ENCODE results near the gene WDR86. TPM values are rescaled to one million over a fixed set of nuclear protein-coding genes. Genes with fewer than 3 reads are reported as not detected.

WDR86 gene
- total RNA-seq, 1 donor from 2014 or later, result not detected

- DNase-seq (ENCODE audit: low spot score), result no peak
- peaks cover 38% of the 10 kb centered on the region for H3K27me3 Mint-ChIP-seq (ENCODE audit: insufficient read depth)
- H3K4me1 Mint-ChIP-seq (ENCODE audit: low read depth), result peaks cover 18% of the 10 kb centered on the region
- H3K9me3 Mint-ChIP-seq, result peaks cover 7% of the 10 kb centered on the region
- no peaks in the 10 kb centered on the region for H3K36me3 Mint-ChIP-seq (ENCODE audit: low read depth)
- no peak overlapping the region for H3K4me3 Mint-ChIP-seq
- no peak overlapping the region for H3K27ac Mint-ChIP-seq
- intact Hi-C loops (cut with micrococcal nuclease), result no loop called here
Measured at GRCh38 chr7:151416112-151416940, 6.5 kb upstream of the WDR86 start.

GRCh38 chr7:151415375-151416105, 5.7 kb upstream of the WDR86 start:
- H3K36me3 Mint-ChIP-seq (ENCODE audit: low read depth), result no peaks in the 10 kb centered on the region
- H3K4me3 Mint-ChIP-seq, result no peak overlapping the region
- intact Hi-C loops (cut with micrococcal nuclease), result loop anchor here (2.0 kb wide), 1 partner anchor 33 kb away; no protein-coding TSS in a partner anchor
- peaks cover 44% of the 10 kb centered on the region for H3K27me3 Mint-ChIP-seq (ENCODE audit: insufficient read depth)
- peaks cover 18% of the 10 kb centered on the region for H3K4me1 Mint-ChIP-seq (ENCODE audit: low read depth)
- DNase-seq (ENCODE audit: low spot score), result no peak
- no peak overlapping the region for H3K27ac Mint-ChIP-seq
- peaks cover 7% of the 10 kb centered on the region for H3K9me3 Mint-ChIP-seq

GRCh38 chr7:151413241-151413640, 3.4 kb upstream of the WDR86 start:
- H3K9me3 Mint-ChIP-seq, result peaks cover 3% of the 10 kb centered on the region
- H3K4me3 Mint-ChIP-seq, result no peak overlapping the region
- no peak for DNase-seq (ENCODE audit: low spot score)
- peaks cover 24% of the 10 kb centered on the region for H3K4me1 Mint-ChIP-seq (ENCODE audit: low read depth)
- H3K27me3 Mint-ChIP-seq (ENCODE audit: insufficient read depth), result peaks cover 54% of the 10 kb centered on the region
- no peak overlapping the region for H3K27ac Mint-ChIP-seq
- H3K36me3 Mint-ChIP-seq (ENCODE audit: low read depth), result peaks cover 2% of the 10 kb centered on the region
- intact Hi-C loops (cut with micrococcal nuclease), result loop anchor here (5.0 kb wide), 1 partner anchor 46 kb away; no protein-coding TSS in a partner anchor

GRCh38 chr7:151412318-151412717, 2.5 kb upstream of the WDR86 start:
- H3K4me1 Mint-ChIP-seq (ENCODE audit: low read depth), result peaks cover 24% of the 10 kb centered on the region
- no peaks in the 10 kb centered on the region for H3K9me3 Mint-ChIP-seq
- H3K36me3 Mint-ChIP-seq (ENCODE audit: low read depth), result peaks cover 2% of the 10 kb centered on the region
- no peak for DNase-seq (ENCODE audit: low spot score)
- intact Hi-C loops (cut with micrococcal nuclease), result loop anchor here (5.0 kb wide), 1 partner anchor 45 kb away; no protein-coding TSS in a partner anchor
- no peak overlapping the region for H3K27ac Mint-ChIP-seq
- H3K4me3 Mint-ChIP-seq, result no peak overlapping the region
- H3K27me3 Mint-ChIP-seq (ENCODE audit: insufficient read depth), result peaks cover 59% of the 10 kb centered on the region

GRCh38 chr7:151411551-151411950, 1.7 kb upstream of the WDR86 start:
- no peak overlapping the region for H3K4me3 Mint-ChIP-seq
- DNase-seq (ENCODE audit: low spot score), result no peak
- no peak overlapping the region for H3K27ac Mint-ChIP-seq
- intact Hi-C loops (cut with micrococcal nuclease), result loop anchor here (5.0 kb wide), 1 partner anchor 44 kb away; no protein-coding TSS in a partner anchor
- H3K4me1 Mint-ChIP-seq (ENCODE audit: low read depth), result peaks cover 24% of the 10 kb centered on the region
- H3K36me3 Mint-ChIP-seq (ENCODE audit: low read depth), result peaks cover 2% of the 10 kb centered on the region
- H3K9me3 Mint-ChIP-seq, result no peaks in the 10 kb centered on the region
- peaks cover 60% of the 10 kb centered on the region for H3K27me3 Mint-ChIP-seq (ENCODE audit: insufficient read depth)

GRCh38 chr7:151410405-151411390, 860 bp upstream of the WDR86 start:
- Mint-ChIP-seq H3K27me3 (ENCODE audit: insufficient read depth) (peaks cover 55% of the 10 kb centered on the region), H3K4me3 (peak overlapping the region; percentile 15), H3K36me3 (ENCODE audit: low read depth) (peaks cover 2% of the 10 kb centered on the region), H3K4me1 (ENCODE audit: low read depth) (peaks cover 24% of the 10 kb centered on the region), H3K27ac (no peak overlapping the region), H3K9me3 (no peaks in the 10 kb centered on the region)
- intact Hi-C loops (cut with micrococcal nuclease), result loop anchor here (5.0 kb wide), 1 partner anchor 43 kb away; no protein-coding TSS in a partner anchor
- no peak for DNase-seq (ENCODE audit: low spot score)

GRCh38 chr7:151408839-151409666, 785 bp downstream of the WDR86 start:
- Mint-ChIP-seq H3K9me3 (no peaks in the 10 kb centered on the region), H3K27me3 (ENCODE audit: insufficient read depth) (peaks cover 44% of the 10 kb centered on the region), H3K4me3 (peak overlapping the region; percentile 71), H3K4me1 (ENCODE audit: low read depth) (peaks cover 17% of the 10 kb centered on the region), H3K36me3 (ENCODE audit: low read depth) (peaks cover 2% of the 10 kb centered on the region), H3K27ac (no peak overlapping the region)
- peak; percentile 17 for DNase-seq (ENCODE audit: low spot score)
- intact Hi-C loops (cut with micrococcal nuclease), result no loop called here

- Mint-ChIP-seq H3K9me3 (no peaks in the 10 kb centered on the region), H3K4me1 (ENCODE audit: low read depth) (peaks cover 12% of the 10 kb centered on the region), H3K36me3 (ENCODE audit: low read depth) (peaks cover 2% of the 10 kb centered on the region), H3K4me3 (peak overlapping the region; percentile 71), H3K27ac (no peak overlapping the region), H3K27me3 (ENCODE audit: insufficient read depth) (peaks cover 48% of the 10 kb centered on the region)
- no peak for DNase-seq (ENCODE audit: low spot score)
- intact Hi-C loops (cut with micrococcal nuclease), result no loop called here
Measured at GRCh38 chr7:151408498-151408838, 1.4 kb downstream of the WDR86 start.

GRCh38 chr7:151406886-151407583, 2.8 kb downstream of the WDR86 start:
- peaks cover 43% of the 10 kb centered on the region for H3K27me3 Mint-ChIP-seq (ENCODE audit: insufficient read depth)
- no peaks in the 10 kb centered on the region for H3K9me3 Mint-ChIP-seq
- intact Hi-C loops (cut with micrococcal nuclease), result no loop called here
- no peak overlapping the region for H3K27ac Mint-ChIP-seq
- no peak overlapping the region for H3K4me3 Mint-ChIP-seq
- H3K4me1 Mint-ChIP-seq (ENCODE audit: low read depth), result peaks cover 6% of the 10 kb centered on the region
- DNase-seq (ENCODE audit: low spot score), result no peak
- H3K36me3 Mint-ChIP-seq (ENCODE audit: low read depth), result peaks cover 2% of the 10 kb centered on the region

GRCh38 chr7:151406051-151406875, 3.6 kb downstream of the WDR86 start:
- peaks cover 6% of the 10 kb centered on the region for H3K4me1 Mint-ChIP-seq (ENCODE audit: low read depth)
- intact Hi-C loops (cut with micrococcal nuclease), result no loop called here
- H3K9me3 Mint-ChIP-seq, result no peaks in the 10 kb centered on the region
- H3K27ac Mint-ChIP-seq, result no peak overlapping the region
- peaks cover 2% of the 10 kb centered on the region for H3K36me3 Mint-ChIP-seq (ENCODE audit: low read depth)
- H3K4me3 Mint-ChIP-seq, result no peak overlapping the region
- peaks cover 39% of the 10 kb centered on the region for H3K27me3 Mint-ChIP-seq (ENCODE audit: insufficient read depth)
- DNase-seq (ENCODE audit: low spot score), result no peak

GRCh38 chr7:151405588-151405987, 4.2 kb downstream of the WDR86 start:
- H3K27me3 Mint-ChIP-seq (ENCODE audit: insufficient read depth), result peaks cover 32% of the 10 kb centered on the region
- no peaks in the 10 kb centered on the region for H3K9me3 Mint-ChIP-seq
- intact Hi-C loops (cut with micrococcal nuclease), result no loop called here
- DNase-seq (ENCODE audit: low spot score), result no peak
- H3K36me3 Mint-ChIP-seq (ENCODE audit: low read depth), result peaks cover 2% of the 10 kb centered on the region
- H3K4me1 Mint-ChIP-seq (ENCODE audit: low read depth), result peaks cover 6% of the 10 kb centered on the region
- H3K4me3 Mint-ChIP-seq, result no peak overlapping the region
- H3K27ac Mint-ChIP-seq, result no peak overlapping the region

Measured in activated T-helper 1 cell treated with anti-CD3 and anti-CD28 coated beads, Interleukin-12 subunit alpha, Interleukin-12 subunit beta, Interleukin-2, Interleukin-4 antibody, amounts not matched to agents 30 ng/mL and 10 ng/mL and 1 ng/mL, durations not matched to agents 14 hours and 24 hours and 36 hours (primary cell).